ENCODE results near the gene SMDT1. TPM values are rescaled to one million over a fixed set of nuclear protein-coding genes. Genes with fewer than 3 reads are reported as not detected.

The SMDT1 gene
- total RNA-seq, 1 donor from 2014 or later: 153 TPM

DNA sequence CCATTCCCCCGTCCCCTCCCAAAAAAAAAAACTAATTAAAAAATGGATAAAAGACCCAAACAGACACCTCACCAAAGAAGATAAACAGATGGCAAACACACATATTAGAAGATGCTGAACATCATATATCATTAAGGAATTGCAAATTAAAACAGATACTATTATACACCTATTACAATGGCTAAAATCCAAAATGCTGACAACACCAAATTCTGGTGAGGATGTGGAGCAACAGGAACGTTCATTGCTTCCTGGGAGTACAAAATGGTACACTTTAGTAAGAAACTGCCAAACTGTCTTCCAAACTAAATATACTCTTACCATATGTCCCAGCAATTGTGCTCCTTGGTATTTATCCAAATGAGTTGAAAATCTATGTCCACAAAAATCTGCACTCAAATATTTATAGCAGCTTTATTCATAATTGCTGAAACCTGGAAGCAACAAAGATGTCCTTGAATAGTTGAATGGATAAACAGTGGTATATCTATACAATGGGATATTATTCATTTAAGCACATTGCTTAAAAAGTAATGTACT is 28.8 kb upstream of the SMDT1 start:
- H3K9me3 ChIP-seq (replicated peaks): no peaks in the 10 kb centered on the region
- H3K27ac ChIP-seq (replicated peaks): no peak overlapping the region
- H3K27me3 ChIP-seq (ENCODE audit: low read depth): no peaks in the 10 kb centered on the region
- no peak for DNase-seq
- no peaks in the 10 kb centered on the region for H3K36me3 ChIP-seq
- no peak overlapping the region for H3K4me3 ChIP-seq
- intact Hi-C loops (cut with micrococcal nuclease): no loop called here
- TF ChIP-seq, protein P1, sequence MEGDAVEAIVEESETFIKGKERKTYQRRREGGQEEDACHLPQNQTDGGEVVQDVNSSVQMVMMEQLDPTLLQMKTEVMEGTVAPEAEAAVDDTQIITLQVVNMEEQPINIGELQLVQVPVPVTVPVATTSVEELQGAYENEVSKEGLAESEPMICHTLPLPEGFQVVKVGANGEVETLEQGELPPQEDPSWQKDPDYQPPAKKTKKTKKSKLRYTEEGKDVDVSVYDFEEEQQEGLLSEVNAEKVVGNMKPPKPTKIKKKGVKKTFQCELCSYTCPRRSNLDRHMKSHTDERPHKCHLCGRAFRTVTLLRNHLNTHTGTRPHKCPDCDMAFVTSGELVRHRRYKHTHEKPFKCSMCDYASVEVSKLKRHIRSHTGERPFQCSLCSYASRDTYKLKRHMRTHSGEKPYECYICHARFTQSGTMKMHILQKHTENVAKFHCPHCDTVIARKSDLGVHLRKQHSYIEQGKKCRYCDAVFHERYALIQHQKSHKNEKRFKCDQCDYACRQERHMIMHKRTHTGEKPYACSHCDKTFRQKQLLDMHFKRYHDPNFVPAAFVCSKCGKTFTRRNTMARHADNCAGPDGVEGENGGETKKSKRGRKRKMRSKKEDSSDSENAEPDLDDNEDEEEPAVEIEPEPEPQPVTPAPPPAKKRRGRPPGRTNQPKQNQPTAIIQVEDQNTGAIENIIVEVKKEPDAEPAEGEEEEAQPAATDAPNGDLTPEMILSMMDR (IDR thresholded peaks at IDR 0.05; ENCODE audit: borderline replicate concordance): no peak
- no peaks in the 10 kb centered on the region for H3K4me1 ChIP-seq

DNA sequence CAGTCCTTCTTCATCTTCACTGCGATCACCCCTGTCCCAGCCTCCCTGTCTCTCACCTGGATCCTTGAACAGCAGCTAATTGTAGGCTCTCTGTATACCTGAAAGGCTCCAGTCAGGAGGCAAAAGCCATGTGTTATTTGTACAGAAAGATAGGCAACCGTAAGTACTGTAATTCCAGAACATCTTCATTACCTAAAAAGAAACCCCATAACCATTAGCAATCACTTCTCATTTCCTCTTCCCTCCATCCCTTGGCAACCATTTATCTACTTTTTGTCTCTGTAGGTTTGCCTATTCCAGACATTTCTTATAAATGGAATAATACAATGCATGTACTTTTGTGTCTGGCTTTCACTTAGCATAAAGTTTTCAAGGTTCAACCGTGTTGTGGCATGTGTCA is 26.7 kb upstream of the SMDT1 start:
- no peaks in the 10 kb centered on the region for H3K27me3 ChIP-seq (ENCODE audit: low read depth)
- no peak overlapping the region for H3K27ac ChIP-seq (replicated peaks)
- H3K4me1 ChIP-seq: no peaks in the 10 kb centered on the region
- H3K9me3 ChIP-seq (replicated peaks): peaks cover 16% of the 10 kb centered on the region
- intact Hi-C loops (cut with micrococcal nuclease): no loop called here
- TF ChIP-seq, protein P1 (IDR thresholded peaks at IDR 0.05; ENCODE audit: borderline replicate concordance): no peak
- DNase-seq: no peak
- H3K4me3 ChIP-seq: no peak overlapping the region
- peaks cover 8% of the 10 kb centered on the region for H3K36me3 ChIP-seq

DNA sequence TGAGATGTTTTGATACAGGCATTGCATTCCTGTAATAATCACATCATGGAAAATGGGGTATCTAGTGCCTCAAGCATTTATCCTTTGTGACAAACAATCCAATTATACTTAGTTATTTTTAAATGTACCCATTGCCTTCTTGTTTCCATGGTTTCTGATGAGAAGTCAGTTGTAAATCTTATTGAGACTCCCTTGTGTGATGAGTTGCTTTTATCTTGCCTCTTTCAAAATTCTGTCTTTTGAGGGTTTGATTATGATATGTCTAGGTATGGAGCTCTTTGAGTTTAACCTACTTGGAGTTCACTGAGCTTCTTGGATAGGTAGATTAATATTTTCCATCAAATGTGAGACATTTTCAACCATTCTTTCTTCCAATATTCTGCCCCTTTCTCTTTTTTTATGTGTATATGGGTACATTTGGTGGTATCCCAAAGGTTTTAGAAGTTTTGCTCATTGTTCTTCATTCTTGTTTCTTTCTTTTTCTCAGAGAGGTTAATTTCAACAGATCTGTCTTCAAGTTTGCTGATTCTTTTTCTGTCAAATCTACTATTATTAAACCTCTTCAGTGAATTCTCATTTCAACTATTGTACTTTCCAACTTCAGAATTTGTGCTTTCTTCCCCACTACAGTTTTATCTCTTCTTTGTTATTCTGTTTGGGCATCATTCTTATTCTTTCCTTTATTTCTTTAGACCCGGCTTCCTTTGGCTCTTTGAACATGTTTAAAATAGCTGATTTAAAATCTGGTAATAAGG is 22.6 kb upstream of the SMDT1 start:
- Histone ChIP-seq H3K27me3 (ENCODE audit: low read depth) (no peaks in the 10 kb centered on the region), H3K9me3 (replicated peaks) (peaks cover 16% of the 10 kb centered on the region), H3K4me1 (no peaks in the 10 kb centered on the region), H3K36me3 (peaks cover 47% of the 10 kb centered on the region), H3K27ac (replicated peaks) (no peak overlapping the region), H3K4me3 (no peak overlapping the region)
- TF ChIP-seq, protein P1 (IDR thresholded peaks at IDR 0.05; ENCODE audit: borderline replicate concordance): no peak
- intact Hi-C loops (cut with micrococcal nuclease): no loop called here
- DNase-seq: no peak

DNA sequence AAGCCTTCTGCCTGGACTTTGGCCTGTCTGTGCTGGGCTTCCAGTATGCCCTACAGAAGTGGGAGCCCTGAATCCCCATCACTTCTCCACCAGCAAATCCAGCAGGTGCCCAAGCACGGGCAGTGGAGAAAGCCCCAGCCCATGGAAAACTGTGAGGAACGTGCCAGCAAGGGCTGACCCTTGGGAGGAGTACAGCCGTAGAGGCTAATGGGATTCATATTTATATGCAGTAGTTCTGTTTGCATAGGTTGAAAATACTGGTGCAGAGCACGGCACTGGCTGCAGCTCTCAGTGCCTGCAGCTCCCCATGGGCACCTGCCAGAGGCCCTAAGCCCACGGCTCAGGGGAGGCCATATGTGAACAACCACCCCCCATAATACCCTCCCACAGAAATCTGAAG is 19.0 kb upstream of the SMDT1 start:
- no peaks in the 10 kb centered on the region for H3K4me1 ChIP-seq
- peaks cover 16% of the 10 kb centered on the region for H3K9me3 ChIP-seq (replicated peaks)
- DNase-seq: no peak
- H3K4me3 ChIP-seq: no peak overlapping the region
- no peaks in the 10 kb centered on the region for H3K27me3 ChIP-seq (ENCODE audit: low read depth)
- H3K27ac ChIP-seq (replicated peaks): no peak overlapping the region
- TF ChIP-seq, protein P1 (IDR thresholded peaks at IDR 0.05; ENCODE audit: borderline replicate concordance): no peak
- intact Hi-C loops (cut with micrococcal nuclease): no loop called here
- peaks cover 69% of the 10 kb centered on the region for H3K36me3 ChIP-seq

DNA sequence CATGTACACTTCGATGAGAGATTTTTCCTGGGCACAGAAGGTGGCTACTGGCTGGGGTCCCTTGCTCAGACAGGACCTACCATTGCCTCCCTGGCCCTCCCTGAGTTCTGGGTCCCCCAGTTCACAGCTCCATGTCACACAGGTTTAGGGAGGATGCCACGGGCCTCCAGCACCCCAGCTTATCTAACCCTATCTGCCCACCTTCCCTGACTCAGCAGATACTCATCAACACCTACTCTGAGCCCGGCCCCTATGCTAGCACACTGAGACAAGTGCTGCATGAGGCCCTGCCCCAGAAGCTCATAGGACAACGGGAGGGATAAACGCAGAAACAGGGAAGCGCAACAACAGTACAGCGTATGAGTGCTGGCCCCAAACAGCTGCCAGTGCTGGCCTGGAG is 18.5 kb upstream of the SMDT1 start:
- no peaks in the 10 kb centered on the region for H3K4me1 ChIP-seq
- intact Hi-C loops (cut with micrococcal nuclease): no loop called here
- H3K9me3 ChIP-seq (replicated peaks): peaks cover 15% of the 10 kb centered on the region
- TF ChIP-seq, protein P1 (IDR thresholded peaks at IDR 0.05; ENCODE audit: borderline replicate concordance): no peak
- H3K27me3 ChIP-seq (ENCODE audit: low read depth): no peaks in the 10 kb centered on the region
- H3K36me3 ChIP-seq: peaks cover 74% of the 10 kb centered on the region
- no peak overlapping the region for H3K4me3 ChIP-seq
- DNase-seq: no peak
- no peak overlapping the region for H3K27ac ChIP-seq (replicated peaks)

All from left ventricle myocardium inferior (tissue), 1 donor.